Measurements from ENCODE around the gene OSM. TPM values are rescaled to one million over a fixed set of nuclear protein-coding genes. Genes with fewer than 3 reads are reported as not detected.

Gene OSM
- total and polyA plus RNA-seq, 2 donors (not counting 3 experiments of a cell fraction or from before 2014, with no cell fraction given): not detected

- H3K9me3 ChIP-seq (replicated peaks; ENCODE audit: control insufficient read depth, insufficient read depth, low read length): no peaks in the 10 kb centered on the region
- no peak overlapping the region for H3K4me2 ChIP-seq (ENCODE audit: insufficient read depth, low read length)
- no peak overlapping the region for H3K9ac ChIP-seq (replicated peaks; ENCODE audit: extremely low read depth, insufficient read depth, low read length)
- intact Hi-C loops (cut with micrococcal nuclease): no loop called here
- H3K4me3 ChIP-seq (replicated peaks in 1 of 3; ENCODE audit: insufficient read depth in 1 of 3, low read depth in 1 of 3, low read length in 3 of 3): no peak overlapping the region
- ChIA-PET POLR2A (interaction anchor here (0.5 kb wide), 1 partner anchor 11 kb away, joined by 4 read pairs; no protein-coding TSS in a partner anchor), CTCF (interaction anchor here (1.4 kb wide), 2 partner anchors 28 to 104 kb away, joined by 3 to 6 read pairs; partner anchors contain the start of gene RNF215)
- no peaks in the 10 kb centered on the region for H4K20me1 ChIP-seq (replicated peaks; ENCODE audit: control insufficient read depth, extremely low read depth, insufficient read depth, low read length)
- no peaks in the 10 kb centered on the region for H3K9me1 ChIP-seq (replicated peaks; ENCODE audit: control insufficient read depth, extremely low read depth, insufficient read depth, low read length)
- no peak overlapping the region for H2AFZ ChIP-seq (ENCODE audit: low read depth, low read length)
- no peaks in the 10 kb centered on the region for H3K27me3 ChIP-seq (ENCODE audit: control insufficient read depth in 2 of 2, insufficient read depth in 2 of 2, low read length in 2 of 2)
- BruUV-seq (replicated peaks): no TSS peak
- dilution Hi-C loops (cut with MboI; ENCODE audit: extremely low pct_ligation_motif_present, low sequenced_read_pairs): no loop called here
- no peak for DNase-seq (ENCODE audit: low read depth, low spot score)
- TF ChIP-seq POLR2AphosphoS5 (IDR thresholded peaks at IDR 0.05; ENCODE audit: insufficient read depth, low read depth, low read length) (no peak), POLR2A (IDR thresholded peaks at IDR 0.05; ENCODE audit: low read depth, low read length) (no peak), EZH2 (IDR thresholded peaks at IDR 0.05; ENCODE audit: borderline replicate concordance, low read depth, low read length, severe bottlenecking) (no peak), CTCF (IDR thresholded peaks at IDR 0.05; ENCODE audit: extremely low read depth in 1 of 2, insufficient read depth in 1 of 2, low read depth in 1 of 2, low read length in 2 of 2) (no peak), GATA2 (IDR thresholded peaks at IDR 0.05; ENCODE audit: insufficient read depth, insufficient read length, low read depth, low read length) (no peak), MYC (IDR thresholded peaks at IDR 0.05; ENCODE audit: low read depth, low read length) (no peak), FOS (IDR thresholded peaks at IDR 0.05; ENCODE audit: borderline replicate concordance, insufficient read depth, low read length) (no peak), JUN (IDR thresholded peaks at IDR 0.05; ENCODE audit: borderline replicate concordance, insufficient read depth, insufficient read length, low read depth) (no peak), MAX (IDR thresholded peaks at IDR 0.05; ENCODE audit: insufficient read depth, insufficient read length) (no peak)
- no peak for FAIRE-seq
- H3K36me3 ChIP-seq (ENCODE audit: control insufficient read depth in 2 of 2, extremely low read depth in 1 of 2, insufficient read depth in 2 of 2, low read length in 2 of 2): peaks cover 0 to 5% of the 10 kb centered on the region in 2 experiments
- peaks cover 4% of the 10 kb centered on the region for H3K4me1 ChIP-seq (ENCODE audit: control insufficient read depth, extremely low read depth, insufficient read depth, low read length)
- H3K27ac ChIP-seq (ENCODE audit: insufficient read depth, low read depth, low read length): no peak overlapping the region
- H3K79me2 ChIP-seq (ENCODE audit: control insufficient read depth, insufficient read depth, low read length): no peaks in the 10 kb centered on the region
Observed at GRCh38 chr22:30283342-30283741, 16.7 kb upstream of the OSM start.

Measured in endothelial cell of umbilical vein (primary cell).